NCI-H460 (cell line): ENCODE data around the gene RBM3. TPM values are rescaled to one million over a fixed set of nuclear protein-coding genes. Genes with fewer than 3 reads are reported as not detected.

Experiments
- DNase-seq: peaks from one replicate; pipeline ENCODE4 v3.0.0-alpha.2; 2016; ENCODE audit warnings: low read depth; ENCODE audit errors: extremely low read depth
- total RNA-seq: library from RNA; depleted of rRNA; stranded (reverse); fragments of >200 nt; shearing (Covaris generic); gene quantifications from 2 replicates; pipeline ENCODE4 v1.2.3, GENCODE V29; 2014

Gene RBM3
- total RNA-seq, 1 experiment from 2014 or later: 352 TPM

- DNase-seq: no peak
Measured at GRCh38 chrX:48575642-48576041, 1.4 kb downstream of the RBM3 start.

GRCh38 chrX:48576108-48576507 is 1.8 kb downstream of the RBM3 start:
- no peak for DNase-seq

GRCh38 chrX:48578661-48579128 is 4.4 kb downstream of the RBM3 start:
- no peak for DNase-seq

- DNase-seq: no peak
Measured at GRCh38 chrX:48579259-48579658, 5.0 kb downstream of the RBM3 start.

GRCh38 chrX:48580662-48581061 is 6.4 kb downstream of the RBM3 start:
- no peak for DNase-seq

- DNase-seq: no peak
Measured at GRCh38 chrX:48584698-48585097, 10.4 kb downstream of the RBM3 start.

GRCh38 chrX:48589482-48590162 is 15.3 kb downstream of the RBM3 start:
- DNase-seq: no peak

- DNase-seq: no peak
Measured at GRCh38 chrX:48590203-48591103, 16.2 kb downstream of the RBM3 start.

GRCh38 chrX:48591255-48591791 is 17.0 kb downstream of the RBM3 start:
- peak; percentile 75 for DNase-seq

- DNase-seq: no peak
Measured at GRCh38 chrX:48592971-48593370, 18.7 kb downstream of the RBM3 start.

GRCh38 chrX:48595929-48596328 is 21.6 kb downstream of the RBM3 start:
- DNase-seq: no peak

- DNase-seq: peak; percentile 94
Measured at GRCh38 chrX:48597353-48598264, 23.3 kb downstream of the RBM3 start, which contains the start of gene WDR13. TSS of gene WDR13 (plus strand) at chrX:48597492. CDS start at chrX:48597997, 505 bp downstream.

- no peak for DNase-seq
Measured at GRCh38 chrX:48598614-48599013, 24.3 kb downstream of the RBM3 start.

GRCh38 chrX:48599341-48599740 is 25.1 kb downstream of the RBM3 start:
- DNase-seq: no peak

- DNase-seq: no peak
Measured at GRCh38 chrX:48600226-48600625, 25.9 kb downstream of the RBM3 start.

- DNase-seq: no peak
Measured at GRCh38 chrX:48601741-48602394, 27.6 kb downstream of the RBM3 start.

GRCh38 chrX:48604701-48605100 is 30.4 kb downstream of the RBM3 start:
- DNase-seq: no peak

GRCh38 chrX:48606091-48606490 is 31.8 kb downstream of the RBM3 start:
- no peak for DNase-seq

GRCh38 chrX:48611703-48612102 is 37.4 kb downstream of the RBM3 start:
- no peak for DNase-seq
